Skeletal muscle cell (primary cell): ENCODE results near the gene ZSWIM6.

Source experiments
- DNase-seq: peaks from one replicate; pipeline ENCODE4 v3.0.0-alpha.2; 2010; ENCODE audit warnings: low read depth
- H3K4me3 ChIP-seq: 2 replicates; pipeline ENCODE4 v1.5.1; 2011; ENCODE audit warnings: low read depth, mild to moderate bottlenecking, control low read depth, low read length, moderate library complexity

ZSWIM6 gene

GRCh38 chr5:61559722-61560121, 227.7 kb downstream of the ZSWIM6 start:
- no peak for DNase-seq
- no peak overlapping the region for H3K4me3 ChIP-seq

DNA sequence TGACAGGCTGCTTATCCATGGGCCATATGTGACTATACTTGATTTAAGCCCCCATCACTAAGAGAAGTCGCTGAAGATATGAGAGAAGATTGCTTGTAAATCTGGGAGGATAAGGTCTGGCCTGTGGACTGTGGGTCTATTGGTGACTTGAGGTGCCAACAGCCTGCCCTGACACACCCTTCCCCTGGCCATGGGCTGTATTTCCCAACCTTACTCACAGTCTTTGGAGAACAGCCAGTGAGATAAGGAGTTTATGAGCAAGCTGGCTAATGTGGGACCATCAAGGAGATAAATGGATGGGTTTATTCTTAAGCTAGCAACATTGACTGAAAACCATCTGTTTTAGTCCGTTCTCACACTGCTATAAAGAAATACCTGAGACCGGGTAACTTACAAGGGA, 231.3 kb downstream of the ZSWIM6 start:
- no peak overlapping the region for H3K4me3 ChIP-seq
- no peak for DNase-seq

DNA sequence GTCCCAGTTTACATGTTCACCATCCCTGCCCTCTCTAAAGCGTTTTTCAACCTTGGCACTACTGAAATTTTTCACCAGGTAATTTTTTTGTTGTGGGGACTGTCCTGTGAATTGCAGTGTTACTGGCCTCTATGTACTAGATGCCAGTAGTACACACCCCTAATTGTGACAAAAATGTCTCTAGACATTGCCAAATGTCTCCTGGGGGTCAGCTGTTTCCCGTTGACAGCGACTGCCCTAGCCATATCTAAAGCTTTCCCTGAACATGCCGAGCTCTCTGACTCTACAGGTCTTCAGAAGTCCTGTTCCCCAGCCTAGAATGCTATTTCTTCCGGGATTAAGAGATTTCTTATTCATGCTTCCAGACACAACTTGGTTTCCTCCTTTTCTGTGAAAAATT, 235.3 kb downstream of the ZSWIM6 start:
- no peak for DNase-seq
- H3K4me3 ChIP-seq, result no peak overlapping the region

DNA sequence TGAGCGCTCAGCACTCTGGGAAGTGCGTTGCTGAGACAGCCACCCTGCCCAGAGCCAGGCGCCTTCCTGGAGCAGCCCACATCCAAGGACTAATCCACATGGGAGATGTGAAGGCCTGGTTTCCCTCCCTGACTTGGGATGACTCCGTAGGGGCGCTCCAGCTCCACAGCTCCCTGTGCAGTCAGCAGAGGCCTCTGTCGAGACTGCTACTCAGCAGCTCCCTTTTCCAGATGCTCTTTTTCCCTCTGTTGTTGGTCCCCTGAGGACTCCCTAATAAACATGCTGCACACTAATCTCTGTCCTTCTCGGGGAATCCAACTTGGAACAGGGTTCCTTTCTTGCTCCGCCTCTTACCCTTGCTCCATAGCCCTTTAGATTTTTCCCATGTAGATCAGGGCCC, 237.3 kb downstream of the ZSWIM6 start:
- no peak overlapping the region for H3K4me3 ChIP-seq
- no peak for DNase-seq

DNA sequence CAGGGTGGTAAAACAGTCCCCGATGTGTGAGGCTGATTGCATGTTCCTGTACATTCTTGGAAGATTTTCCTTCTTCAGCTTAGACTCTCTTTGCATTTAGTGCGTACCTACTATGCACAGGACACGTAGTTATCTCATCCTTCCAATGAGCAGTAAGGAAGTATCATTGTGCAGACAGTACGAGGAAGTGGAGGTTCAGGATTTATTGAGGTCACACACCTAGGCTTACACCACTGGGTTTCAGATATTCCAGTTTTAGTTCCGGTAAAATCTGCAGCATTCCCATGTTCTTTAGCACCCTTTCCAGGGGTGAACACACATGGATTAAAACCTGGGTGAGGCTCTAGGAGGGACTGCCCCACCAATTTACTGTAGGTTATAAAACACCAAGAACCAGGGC, 238.7 kb downstream of the ZSWIM6 start:
- H3K4me3 ChIP-seq, result no peak overlapping the region
- DNase-seq, result no peak

GRCh38 chr5:61572959-61573358, 240.9 kb downstream of the ZSWIM6 start:
- H3K4me3 ChIP-seq, result no peak overlapping the region
- DNase-seq, result no peak

DNA sequence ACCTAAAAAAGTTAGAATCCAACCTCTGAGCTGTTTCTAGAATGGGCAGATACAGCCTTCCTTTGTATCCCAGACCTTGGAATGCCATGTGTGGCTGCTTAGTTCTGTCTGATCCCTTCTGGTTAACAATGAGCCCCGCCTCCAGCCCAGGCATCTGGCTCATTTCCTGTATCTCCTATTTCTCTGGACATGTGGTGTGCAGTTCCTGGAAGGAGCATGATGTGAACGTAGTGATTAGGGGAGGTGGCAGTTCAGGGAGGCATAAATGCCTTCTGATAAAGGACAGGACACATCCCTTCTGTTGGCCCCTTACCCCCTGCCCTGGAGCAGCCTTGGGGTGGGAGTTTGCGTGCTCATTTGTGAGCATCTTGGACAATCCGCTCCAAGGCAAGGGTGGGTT, 243.0 kb downstream of the ZSWIM6 start:
- DNase-seq, result peak; percentile 37
- H3K4me3 ChIP-seq, result no peak overlapping the region

GRCh38 chr5:61575581-61575980, 243.5 kb downstream of the ZSWIM6 start:
- no peak for DNase-seq
- no peak overlapping the region for H3K4me3 ChIP-seq

- no peak overlapping the region for H3K4me3 ChIP-seq
- DNase-seq, result no peak
These were observed 244.5 kb downstream of the ZSWIM6 start for GRCh38 chr5:61576556-61576955.

GRCh38 chr5:61578858-61579503, 246.9 kb downstream of the ZSWIM6 start:
- no peak overlapping the region for H3K4me3 ChIP-seq
- DNase-seq, result no peak

- no peak overlapping the region for H3K4me3 ChIP-seq
- DNase-seq, result no peak
These were observed 250.3 kb downstream of the ZSWIM6 start for GRCh38 chr5:61582205-61582820.

GRCh38 chr5:61582887-61583286, 250.8 kb downstream of the ZSWIM6 start:
- no peak for DNase-seq
- H3K4me3 ChIP-seq, result no peak overlapping the region

GRCh38 chr5:61586096-61587084, 254.3 kb downstream of the ZSWIM6 start:
- DNase-seq, result no peak
- H3K4me3 ChIP-seq, result no peak overlapping the region

DNA sequence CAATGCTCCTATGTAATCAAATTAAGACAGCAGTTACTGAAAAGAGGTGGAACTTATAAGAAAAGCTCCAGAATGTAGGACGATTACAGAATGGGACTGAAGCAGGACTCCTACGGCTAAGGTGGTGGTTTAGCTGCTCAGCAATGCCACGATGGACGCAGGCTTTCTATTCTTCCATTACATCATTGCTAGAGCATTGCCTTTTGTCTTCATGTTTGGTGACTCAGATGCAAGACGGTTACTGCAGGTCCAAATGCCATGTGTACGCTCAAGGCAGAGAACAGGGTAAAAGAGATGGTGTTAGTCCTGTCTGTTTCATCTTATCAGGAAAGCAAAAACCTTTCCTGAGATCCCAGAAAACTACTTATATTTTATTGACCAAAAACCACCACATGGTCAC, 255.1 kb downstream of the ZSWIM6 start:
- no peak for DNase-seq
- no peak overlapping the region for H3K4me3 ChIP-seq

GRCh38 chr5:61588216-61588615, 256.2 kb downstream of the ZSWIM6 start:
- H3K4me3 ChIP-seq, result no peak overlapping the region

DNA sequence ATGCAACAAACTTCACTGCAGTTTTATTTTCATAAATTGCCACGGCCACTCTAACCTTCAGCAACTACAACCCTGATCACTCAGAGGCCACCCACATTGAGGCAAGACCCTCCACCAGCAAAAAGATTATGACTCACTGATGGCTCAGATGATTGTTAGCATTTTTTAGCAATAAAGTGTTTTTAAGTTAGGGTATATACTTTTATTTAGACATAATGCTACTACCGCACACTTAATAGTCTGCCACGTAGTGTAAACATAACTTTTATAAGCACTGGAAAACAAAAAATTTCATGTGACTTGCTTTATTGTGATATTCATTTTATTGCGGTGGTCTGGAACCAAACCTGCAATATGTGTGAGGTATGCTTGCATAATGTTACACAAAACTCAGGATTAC, 257.9 kb downstream of the ZSWIM6 start:
- no peak overlapping the region for H3K4me3 ChIP-seq
- no peak for DNase-seq

More at GRCh38 chr5:61588216-61588615, 256.2 kb downstream of the ZSWIM6 start:
- DNase-seq, result no peak

DNA sequence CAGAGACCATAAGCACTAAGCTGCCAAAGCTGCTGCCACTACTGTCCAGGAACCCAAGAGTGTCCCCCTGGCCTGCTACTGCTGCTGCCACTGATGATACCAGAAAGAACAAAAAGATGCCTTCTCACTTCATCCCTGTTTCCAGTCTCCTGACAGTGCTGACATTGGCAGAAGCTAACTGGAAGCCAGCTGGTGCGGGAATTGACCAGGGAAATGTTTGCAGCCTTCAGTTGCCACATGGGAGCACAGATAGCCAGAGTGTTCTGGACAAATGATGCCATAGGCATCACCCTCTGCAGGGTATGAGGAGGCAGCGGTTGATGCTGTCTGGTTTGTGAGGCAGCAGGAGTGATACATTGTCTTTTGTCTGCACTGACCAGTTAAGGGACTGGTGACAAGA, 258.4 kb downstream of the ZSWIM6 start:
- DNase-seq, result no peak
- H3K4me3 ChIP-seq, result no peak overlapping the region

DNA sequence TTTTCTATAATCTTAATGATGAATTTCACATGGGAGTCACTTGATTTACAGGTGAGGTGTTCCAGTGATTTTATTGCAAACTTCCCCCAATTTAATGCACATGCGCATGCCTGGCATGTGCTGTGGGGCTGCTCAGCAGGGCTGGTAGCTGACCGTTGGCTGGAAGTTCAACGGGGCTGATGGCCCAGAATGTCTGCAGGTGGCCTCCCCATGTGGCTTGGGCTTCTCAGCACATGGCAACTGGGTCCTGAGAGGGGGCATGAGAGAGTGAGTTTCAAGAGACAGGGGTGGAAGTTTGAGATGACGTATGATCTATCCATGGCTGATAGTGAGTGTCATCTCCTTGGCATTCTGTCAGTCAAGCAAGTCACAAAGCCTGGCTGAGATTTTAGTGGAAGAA, 259.8 kb downstream of the ZSWIM6 start:
- no peak overlapping the region for H3K4me3 ChIP-seq
- DNase-seq, result no peak

- H3K4me3 ChIP-seq, result no peak overlapping the region
- no peak for DNase-seq
These were observed 263.4 kb downstream of the ZSWIM6 start for GRCh38 chr5:61595426-61595825.
